ENCODE results near the gene CDC37.
A peak's percentile ranks its signal among the peaks of the same experiment; 100 is the strongest.
"Not testable (repeated sequence)": the region's sequence is repeated elsewhere in the genome, so short reads cannot be mapped to it uniquely, and the experiment has no call there.

Gene CDC37

GRCh38 chr19:10393137-10393536 lies 10.2 kb downstream of the CDC37 start:
- no peak for DNase-seq

- DNase-seq, result no peak
Observed at GRCh38 chr19:10392120-10392519, 11.2 kb downstream of the CDC37 start.

- DNase-seq, result peak; percentile 81
Observed at GRCh38 chr19:10390652-10391286, 12.6 kb downstream of the CDC37 start.

GRCh38 chr19:10389863-10390262 lies 13.5 kb downstream of the CDC37 start:
- DNase-seq, result no peak

GRCh38 chr19:10388957-10389356 lies 14.4 kb downstream of the CDC37 start:
- DNase-seq, result peak; percentile 91

- DNase-seq, result no peak
Observed at GRCh38 chr19:10384580-10384979, 18.8 kb downstream of the CDC37 start.

- DNase-seq, result not testable (repeated sequence)
Observed at GRCh38 chr19:10383223-10383499, 20.2 kb downstream of the CDC37 start.

GRCh38 chr19:10380313-10381102 lies 22.8 kb downstream of the CDC37 start, which contains the start of gene TYK2:
TSS of gene TYK2 (minus strand) at chr19:10380572. CDS start at chr19:10378406, 2,166 bp downstream.
- DNase-seq, result peak; percentile 94

GRCh38 chr19:10379880-10380312 lies 23.4 kb downstream of the CDC37 start:
- DNase-seq, result no peak

- DNase-seq, result no peak
Observed at GRCh38 chr19:10378124-10378523, 25.2 kb downstream of the CDC37 start.

- not testable (repeated sequence) for DNase-seq
Observed at GRCh38 chr19:10377140-10377640, 26.2 kb downstream of the CDC37 start.

- DNase-seq, result no peak
Observed at GRCh38 chr19:10374931-10375330, 28.4 kb downstream of the CDC37 start.

- no peak for DNase-seq
Observed at GRCh38 chr19:10372690-10373089, 30.7 kb downstream of the CDC37 start.

- DNase-seq, result no peak
Observed at GRCh38 chr19:10368101-10368803, 35.1 kb downstream of the CDC37 start.

- DNase-seq, result not testable (repeated sequence)
Observed at GRCh38 chr19:10366950-10367512, 36.3 kb downstream of the CDC37 start.

GRCh38 chr19:10365518-10365917 lies 37.8 kb downstream of the CDC37 start:
- no peak for DNase-seq

- DNase-seq, result no peak
Observed at GRCh38 chr19:10364644-10365043, 38.7 kb downstream of the CDC37 start.

GRCh38 chr19:10363789-10364281 lies 39.5 kb downstream of the CDC37 start:
- DNase-seq, result no peak

- no peak for DNase-seq
Observed at GRCh38 chr19:10362259-10362658, 41.1 kb downstream of the CDC37 start.

- DNase-seq, result no peak
Observed at GRCh38 chr19:10361569-10362011, 41.8 kb downstream of the CDC37 start.

GRCh38 chr19:10356431-10356830 lies 46.9 kb downstream of the CDC37 start:
- DNase-seq, result no peak

- DNase-seq, result peak; percentile 20
Observed at GRCh38 chr19:10353793-10354391, 49.5 kb downstream of the CDC37 start.

All from CD4-positive, alpha-beta T cell treated with Interleukin-6 for 4 hours (primary cell).